WTC11 (cell line): Measurements from ENCODE around the gene CORIN. TPM values are rescaled to one million over a fixed set of nuclear protein-coding genes. Genes with fewer than 3 reads are reported as not detected.

Source experiments
- ATAC-seq: fragments of 200-7000 bp; cut with Tn5 transposase; 2 replicates; pipeline ENCODE4 v1.10.0; 2021; ENCODE audit warnings: mild to moderate bottlenecking, moderate library complexity
- CTCF ChIA-PET: fragments of 300-600 bp; sonication (Branson Sonifier 250); formaldehyde crosslinking; loops from one replicate; lab custom pipeline; 2021; ENCODE audit warnings: antibody characterized with exemption; lab: Charles Lee
- POLR2A ChIA-PET: fragments of 350-600 bp; sonication (Branson Sonifier 250); formaldehyde crosslinking; loops from one replicate; lab custom pipeline; 2021; ENCODE audit warnings: antibody characterized with exemption; lab: Charles Lee
- DNase-seq: peaks from one replicate; pipeline ENCODE4 v3.0.0; 2021; ENCODE audit warnings: low spot score
- H3K27ac Mint-ChIP-seq: 2 replicates; pipeline ENCODE4 v1.8.0; 2021; ENCODE audit warnings: mixed read lengths
- H3K27me3 Mint-ChIP-seq: 2 replicates; pipeline ENCODE4 v1.8.0; 2021; ENCODE audit warnings: low read depth, mild to moderate bottlenecking, moderate library complexity, mixed read lengths
- H3K36me3 Mint-ChIP-seq: 2 replicates; pipeline ENCODE4 v1.8.0; 2021; ENCODE audit warnings: mixed read lengths
- H3K4me1 Mint-ChIP-seq: 2 replicates; pipeline ENCODE4 v1.8.0; 2022; ENCODE audit warnings: mixed read lengths
- H3K4me3 Mint-ChIP-seq: 2 replicates; pipeline ENCODE4 v1.8.0; 2021; ENCODE audit warnings: mild to moderate bottlenecking, moderate library complexity, mixed read lengths
- H3K9me3 Mint-ChIP-seq: 2 replicates; pipeline ENCODE4 v1.8.0; 2021; ENCODE audit warnings: mixed read lengths
- CDX4 ChIP-seq: fragments of 250-450 bp; sonication (Bioruptor Pico); IDR thresholded peaks from 2 replicates; pipeline ENCODE4 v1.9.0; 2021; ENCODE audit warnings: moderate library complexity, mild to moderate bottlenecking, inconsistent platforms, borderline replicate concordance
- ELF4 ChIP-seq: sonication (generic); formaldehyde crosslinking; IDR thresholded peaks from 2 replicates; pipeline ENCODE4 v1.8.1; 2022; ENCODE audit warnings: low read depth, mild to moderate bottlenecking, moderate library complexity, missing genetic modification reagents
- FOXJ3 ChIP-seq: sonication (generic); formaldehyde crosslinking; IDR thresholded peaks from 2 replicates; pipeline ENCODE4 v1.9.0; 2021; ENCODE audit warnings: missing genetic modification reagents, mild to moderate bottlenecking, borderline replicate concordance
- JAZF1 ChIP-seq: fragments of 250-450 bp; sonication (Bioruptor Pico); IDR thresholded peaks from 2 replicates; pipeline ENCODE4 v1.9.0; 2021; ENCODE audit warnings: moderate library complexity, mild to moderate bottlenecking, inconsistent platforms
- JUN ChIP-seq: sonication (generic); formaldehyde crosslinking; IDR thresholded peaks from 2 replicates; pipeline ENCODE4 v1.8.0; 2023; ENCODE audit warnings: mild to moderate bottlenecking, missing genetic modification reagents
- KAT7 ChIP-seq: sonication (generic); formaldehyde crosslinking; IDR thresholded peaks from 2 replicates; pipeline ENCODE4 v1.8.1; 2023; ENCODE audit warnings: missing genetic modification reagents, mild to moderate bottlenecking, borderline replicate concordance
- NFE2L1 ChIP-seq: sonication (generic); formaldehyde crosslinking; IDR thresholded peaks from 2 replicates; pipeline ENCODE4 v1.8.1; 2023; ENCODE audit warnings: missing genetic modification reagents
- NR2C2 ChIP-seq: sonication (generic); formaldehyde crosslinking; IDR thresholded peaks from 2 replicates; pipeline ENCODE4 v1.8.0; 2022; ENCODE audit warnings: mild to moderate bottlenecking, missing genetic modification reagents
- NR3C1 ChIP-seq: sonication (generic); formaldehyde crosslinking; conservative IDR thresholded peaks from 2 replicates; pipeline ENCODE4 v1.8.1; 2023; ENCODE audit warnings: low read depth, mild to moderate bottlenecking, missing genetic modification reagents
- ZBTB43 ChIP-seq: sonication (generic); formaldehyde crosslinking; IDR thresholded peaks from 2 replicates; pipeline ENCODE4 v1.8.1; 2023; ENCODE audit warnings: mild to moderate bottlenecking, missing genetic modification reagents
- ZNF138 ChIP-seq: sonication (generic); formaldehyde crosslinking; conservative IDR thresholded peaks from 2 replicates; pipeline ENCODE4 v1.8.1; 2022; ENCODE audit warnings: mild to moderate bottlenecking, moderate library complexity, missing genetic modification reagents
- total RNA-seq: library from RNA; stranded (reverse); gene quantifications from 3 replicates; pipeline ENCODE4 v1.2.3, GENCODE V29; 2021
- TF ChIP-seq, protein P1 (sequence below): sonication (generic); formaldehyde crosslinking; IDR thresholded peaks from 2 replicates; pipeline ENCODE4 v1.8.0; 2023; ENCODE audit warnings: mild to moderate bottlenecking, missing genetic modification reagents
- TF ChIP-seq, protein P2 (sequence below): sonication (generic); formaldehyde crosslinking; IDR thresholded peaks from 2 replicates; pipeline ENCODE4 v1.8.1; 2023; ENCODE audit warnings: mild to moderate bottlenecking, missing genetic modification reagents, moderate library complexity
- TF ChIP-seq, protein P3 (sequence below): fragments of 200-600 bp; IDR thresholded peaks from 2 replicates; pipeline ENCODE4 v1.8.0; 2022; ENCODE audit warnings: antibody characterized with exemption
- TF ChIP-seq, protein P4 (sequence below): sonication (generic); formaldehyde crosslinking; IDR thresholded peaks from 2 replicates; pipeline ENCODE4 v1.8.0; 2022; ENCODE audit warnings: mild to moderate bottlenecking, missing genetic modification reagents

CORIN gene
- total RNA-seq, 1 experiment from 2014 or later = 0.33 TPM

- no peak for TF ChIP-seq JAZF1 (CRISPR knock-in tag)
- TF ChIP-seq CDX4 (CRISPR knock-in tag) = no peak
- TF ChIP-seq, protein P1, sequence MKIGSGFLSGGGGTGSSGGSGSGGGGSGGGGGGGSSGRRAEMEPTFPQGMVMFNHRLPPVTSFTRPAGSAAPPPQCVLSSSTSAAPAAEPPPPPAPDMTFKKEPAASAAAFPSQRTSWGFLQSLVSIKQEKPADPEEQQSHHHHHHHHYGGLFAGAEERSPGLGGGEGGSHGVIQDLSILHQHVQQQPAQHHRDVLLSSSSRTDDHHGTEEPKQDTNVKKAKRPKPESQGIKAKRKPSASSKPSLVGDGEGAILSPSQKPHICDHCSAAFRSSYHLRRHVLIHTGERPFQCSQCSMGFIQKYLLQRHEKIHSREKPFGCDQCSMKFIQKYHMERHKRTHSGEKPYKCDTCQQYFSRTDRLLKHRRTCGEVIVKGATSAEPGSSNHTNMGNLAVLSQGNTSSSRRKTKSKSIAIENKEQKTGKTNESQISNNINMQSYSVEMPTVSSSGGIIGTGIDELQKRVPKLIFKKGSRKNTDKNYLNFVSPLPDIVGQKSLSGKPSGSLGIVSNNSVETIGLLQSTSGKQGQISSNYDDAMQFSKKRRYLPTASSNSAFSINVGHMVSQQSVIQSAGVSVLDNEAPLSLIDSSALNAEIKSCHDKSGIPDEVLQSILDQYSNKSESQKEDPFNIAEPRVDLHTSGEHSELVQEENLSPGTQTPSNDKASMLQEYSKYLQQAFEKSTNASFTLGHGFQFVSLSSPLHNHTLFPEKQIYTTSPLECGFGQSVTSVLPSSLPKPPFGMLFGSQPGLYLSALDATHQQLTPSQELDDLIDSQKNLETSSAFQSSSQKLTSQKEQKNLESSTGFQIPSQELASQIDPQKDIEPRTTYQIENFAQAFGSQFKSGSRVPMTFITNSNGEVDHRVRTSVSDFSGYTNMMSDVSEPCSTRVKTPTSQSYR (CRISPR knock-in tag) = no peak
- TF ChIP-seq ZBTB43 (CRISPR knock-in tag) = no peak
Observed at GRCh38 chr4:47731182-47731581, 106.7 kb downstream of the CORIN start (continued).

GRCh38 chr4:47729131-47729680, 108.7 kb downstream of the CORIN start:
- no peak overlapping the region for H3K4me3 Mint-ChIP-seq
- CTCF ChIA-PET = interaction anchor here (0.6 to 4.8 kb wide), 5 partner anchors 31 to 1094 kb away, joined by 3 to 34 read pairs (median 5); partner anchors contain the start of gene CORIN
- no peaks in the 10 kb centered on the region for H3K36me3 Mint-ChIP-seq
- TF ChIP-seq KAT7 (CRISPR knock-in tag) = no peak
- no peak for TF ChIP-seq ZNF138 (CRISPR knock-in tag)
- TF ChIP-seq, protein P2, sequence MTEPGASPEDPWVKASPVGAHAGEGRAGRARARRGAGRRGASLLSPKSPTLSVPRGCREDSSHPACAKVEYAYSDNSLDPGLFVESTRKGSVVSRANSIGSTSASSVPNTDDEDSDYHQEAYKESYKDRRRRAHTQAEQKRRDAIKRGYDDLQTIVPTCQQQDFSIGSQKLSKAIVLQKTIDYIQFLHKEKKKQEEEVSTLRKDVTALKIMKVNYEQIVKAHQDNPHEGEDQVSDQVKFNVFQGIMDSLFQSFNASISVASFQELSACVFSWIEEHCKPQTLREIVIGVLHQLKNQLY (CRISPR knock-in tag) = no peak
- no peak for TF ChIP-seq FOXJ3 (CRISPR knock-in tag)
- TF ChIP-seq NFE2L1 (CRISPR knock-in tag) = no peak
- TF ChIP-seq, protein P3, sequence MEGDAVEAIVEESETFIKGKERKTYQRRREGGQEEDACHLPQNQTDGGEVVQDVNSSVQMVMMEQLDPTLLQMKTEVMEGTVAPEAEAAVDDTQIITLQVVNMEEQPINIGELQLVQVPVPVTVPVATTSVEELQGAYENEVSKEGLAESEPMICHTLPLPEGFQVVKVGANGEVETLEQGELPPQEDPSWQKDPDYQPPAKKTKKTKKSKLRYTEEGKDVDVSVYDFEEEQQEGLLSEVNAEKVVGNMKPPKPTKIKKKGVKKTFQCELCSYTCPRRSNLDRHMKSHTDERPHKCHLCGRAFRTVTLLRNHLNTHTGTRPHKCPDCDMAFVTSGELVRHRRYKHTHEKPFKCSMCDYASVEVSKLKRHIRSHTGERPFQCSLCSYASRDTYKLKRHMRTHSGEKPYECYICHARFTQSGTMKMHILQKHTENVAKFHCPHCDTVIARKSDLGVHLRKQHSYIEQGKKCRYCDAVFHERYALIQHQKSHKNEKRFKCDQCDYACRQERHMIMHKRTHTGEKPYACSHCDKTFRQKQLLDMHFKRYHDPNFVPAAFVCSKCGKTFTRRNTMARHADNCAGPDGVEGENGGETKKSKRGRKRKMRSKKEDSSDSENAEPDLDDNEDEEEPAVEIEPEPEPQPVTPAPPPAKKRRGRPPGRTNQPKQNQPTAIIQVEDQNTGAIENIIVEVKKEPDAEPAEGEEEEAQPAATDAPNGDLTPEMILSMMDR = no peak
- TF ChIP-seq ELF4 = no peak
- TF ChIP-seq, protein P4, sequence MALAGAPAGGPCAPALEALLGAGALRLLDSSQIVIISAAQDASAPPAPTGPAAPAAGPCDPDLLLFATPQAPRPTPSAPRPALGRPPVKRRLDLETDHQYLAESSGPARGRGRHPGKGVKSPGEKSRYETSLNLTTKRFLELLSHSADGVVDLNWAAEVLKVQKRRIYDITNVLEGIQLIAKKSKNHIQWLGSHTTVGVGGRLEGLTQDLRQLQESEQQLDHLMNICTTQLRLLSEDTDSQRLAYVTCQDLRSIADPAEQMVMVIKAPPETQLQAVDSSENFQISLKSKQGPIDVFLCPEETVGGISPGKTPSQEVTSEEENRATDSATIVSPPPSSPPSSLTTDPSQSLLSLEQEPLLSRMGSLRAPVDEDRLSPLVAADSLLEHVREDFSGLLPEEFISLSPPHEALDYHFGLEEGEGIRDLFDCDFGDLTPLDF = no peak
- TF ChIP-seq JUN (CRISPR knock-in tag) = no peak
- no peak for TF ChIP-seq NR2C2 (CRISPR knock-in tag)
- no peak for TF ChIP-seq NR3C1 (CRISPR knock-in tag)
- TF ChIP-seq, all 79 proteins: peak for 0
- peaks cover 3% of the 10 kb centered on the region for H3K9me3 Mint-ChIP-seq
- POLR2A ChIA-PET = no interaction called here
- H3K27ac Mint-ChIP-seq = no peak overlapping the region
- H3K4me1 Mint-ChIP-seq = peaks cover 2% of the 10 kb centered on the region; the same call in 1 of the 2 replicates
- no peaks in the 10 kb centered on the region for H3K27me3 Mint-ChIP-seq
- ATAC-seq (no peak), DNase-seq (no peak)
